ENCODE measurements around the gene TMEM120A. TPM values are rescaled to one million over a fixed set of nuclear protein-coding genes. Genes with fewer than 3 reads are reported as not detected.

Gene TMEM120A
- total RNA-seq, 2 donors from 2014 or later, result 30.5 to 51.7 TPM

- H3K27ac Mint-ChIP-seq, result no peak overlapping the region
- peaks cover 6% of the 10 kb centered on the region for H3K4me1 Mint-ChIP-seq
- no peaks in the 10 kb centered on the region for H3K27me3 Mint-ChIP-seq
- ATAC-seq (replicated peaks), result no peak
- H3K4me3 Mint-ChIP-seq, result no peak overlapping the region
- no peaks in the 10 kb centered on the region for H3K9me3 Mint-ChIP-seq
- peaks cover 11% of the 10 kb centered on the region for H3K36me3 Mint-ChIP-seq (ENCODE audit: low read depth)
Measured at GRCh38 chr7:75988568-75989499, 5.6 kb downstream of the TMEM120A start.

GRCh38 chr7:75987805-75988567 is 6.4 kb downstream of the TMEM120A start:
- H3K36me3 Mint-ChIP-seq (ENCODE audit: low read depth), result peaks cover 11% of the 10 kb centered on the region
- ATAC-seq (replicated peaks), result no peak
- H3K27ac Mint-ChIP-seq, result no peak overlapping the region
- H3K9me3 Mint-ChIP-seq, result no peaks in the 10 kb centered on the region
- H3K4me1 Mint-ChIP-seq, result peaks cover 6% of the 10 kb centered on the region
- no peak overlapping the region for H3K4me3 Mint-ChIP-seq
- H3K27me3 Mint-ChIP-seq, result no peaks in the 10 kb centered on the region

DNA sequence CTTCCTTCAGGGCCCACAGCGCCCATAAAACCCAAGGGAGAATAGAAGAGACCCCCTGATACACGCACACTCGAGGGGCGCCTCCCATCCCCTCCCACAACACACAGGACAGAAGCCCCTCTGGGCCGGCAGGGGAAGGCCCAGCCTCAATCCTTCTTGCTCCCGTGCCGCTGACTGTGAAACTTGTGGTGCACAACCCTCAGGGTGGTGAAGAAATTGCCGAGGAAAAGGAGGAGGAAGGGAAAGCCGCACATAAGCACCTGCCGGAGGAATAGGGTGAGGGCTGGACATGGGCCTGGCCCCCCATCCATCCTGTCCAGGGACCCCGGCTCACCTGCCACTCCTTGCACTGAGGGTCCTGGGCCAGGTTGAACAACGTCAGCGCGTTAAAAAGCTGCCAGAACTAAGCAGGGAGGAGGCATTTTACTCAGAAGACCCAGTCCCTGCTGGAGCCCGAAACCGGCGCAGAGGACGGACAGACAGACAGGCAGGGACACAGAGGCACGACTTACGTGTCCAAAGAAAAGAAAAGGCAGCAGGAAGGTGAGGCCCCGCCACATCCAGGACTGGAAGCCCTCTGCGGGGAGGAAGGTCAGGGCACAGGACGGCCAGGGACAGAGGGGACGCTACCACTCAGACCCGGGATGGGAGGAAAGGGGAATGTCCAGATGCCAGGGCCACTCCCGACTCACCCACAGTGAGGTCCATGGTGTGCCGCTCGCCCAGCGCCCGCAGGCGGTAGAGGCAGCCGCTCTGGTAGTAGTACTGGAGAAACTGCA is 7.2 kb downstream of the TMEM120A start:
- no peaks in the 10 kb centered on the region for H3K9me3 Mint-ChIP-seq
- peak overlapping the region; percentile 41 for H3K27ac Mint-ChIP-seq
- no peak overlapping the region for H3K4me3 Mint-ChIP-seq
- H3K36me3 Mint-ChIP-seq (ENCODE audit: low read depth), result peaks cover 11% of the 10 kb centered on the region
- no peaks in the 10 kb centered on the region for H3K27me3 Mint-ChIP-seq
- peaks cover 6% of the 10 kb centered on the region for H3K4me1 Mint-ChIP-seq
- ATAC-seq (replicated peaks), result no peak

DNA sequence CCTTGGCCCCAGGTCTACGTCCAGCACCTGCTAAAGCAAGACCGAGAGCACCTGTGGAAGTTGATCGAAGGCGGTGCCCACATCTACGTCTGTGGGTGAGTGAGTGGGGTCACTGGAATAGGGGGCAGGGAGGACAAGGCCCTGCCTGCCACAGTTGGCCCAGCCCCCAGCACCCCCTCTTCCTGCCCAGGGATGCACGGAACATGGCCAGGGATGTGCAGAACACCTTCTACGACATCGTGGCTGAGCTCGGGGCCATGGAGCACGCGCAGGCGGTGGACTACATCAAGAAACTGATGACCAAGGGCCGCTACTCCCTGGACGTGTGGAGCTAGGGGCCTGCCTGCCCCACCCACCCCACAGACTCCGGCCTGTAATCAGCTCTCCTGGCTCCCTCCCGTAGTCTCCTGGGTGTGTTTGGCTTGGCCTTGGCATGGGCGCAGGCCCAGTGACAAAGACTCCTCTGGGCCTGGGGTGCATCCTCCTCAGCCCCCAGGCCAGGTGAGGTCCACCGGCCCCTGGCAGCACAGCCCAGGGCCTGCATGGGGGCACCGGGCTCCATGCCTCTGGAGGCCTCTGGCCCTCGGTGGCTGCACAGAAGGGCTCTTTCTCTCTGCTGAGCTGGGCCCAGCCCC is 8.1 kb downstream of the TMEM120A start:
- Mint-ChIP-seq H3K36me3 (ENCODE audit: low read depth) (peaks cover 11% of the 10 kb centered on the region), H3K4me3 (no peak overlapping the region), H3K4me1 (peaks cover 6% of the 10 kb centered on the region), H3K27me3 (no peaks in the 10 kb centered on the region), H3K9me3 (no peaks in the 10 kb centered on the region), H3K27ac (no peak overlapping the region)
- ATAC-seq (replicated peaks), result no peak

DNA sequence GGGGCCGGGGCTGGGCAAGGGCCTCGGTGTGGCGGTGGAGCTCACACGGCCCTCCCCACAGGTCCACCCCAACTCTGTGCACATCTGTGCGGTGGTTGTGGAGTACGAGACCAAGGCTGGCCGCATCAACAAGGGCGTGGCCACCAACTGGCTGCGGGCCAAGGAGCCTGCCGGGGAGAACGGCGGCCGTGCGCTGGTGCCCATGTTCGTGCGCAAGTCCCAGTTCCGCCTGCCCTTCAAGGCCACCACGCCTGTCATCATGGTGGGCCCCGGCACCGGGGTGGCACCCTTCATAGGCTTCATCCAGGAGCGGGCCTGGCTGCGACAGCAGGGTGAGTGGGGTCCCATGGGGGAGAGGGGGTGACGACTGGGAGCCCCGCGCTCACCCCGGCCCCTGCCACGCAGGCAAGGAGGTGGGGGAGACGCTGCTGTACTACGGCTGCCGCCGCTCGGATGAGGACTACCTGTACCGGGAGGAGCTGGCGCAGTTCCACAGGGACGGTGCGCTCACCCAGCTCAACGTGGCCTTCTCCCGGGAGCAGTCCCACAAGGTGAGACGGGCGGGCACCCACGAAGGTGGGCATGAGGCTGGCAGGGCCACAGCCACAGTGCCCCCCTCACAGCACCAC is 8.8 kb downstream of the TMEM120A start:
- Mint-ChIP-seq H3K4me3 (no peak overlapping the region), H3K9me3 (no peaks in the 10 kb centered on the region), H3K36me3 (ENCODE audit: low read depth) (peaks cover 11% of the 10 kb centered on the region), H3K27me3 (no peaks in the 10 kb centered on the region), H3K4me1 (peaks cover 6% of the 10 kb centered on the region), H3K27ac (no peak overlapping the region)
- no peak for ATAC-seq (replicated peaks)

- H3K27ac Mint-ChIP-seq, result no peak overlapping the region
- H3K9me3 Mint-ChIP-seq, result no peaks in the 10 kb centered on the region
- H3K36me3 Mint-ChIP-seq (ENCODE audit: low read depth), result peaks cover 14% of the 10 kb centered on the region
- ATAC-seq (replicated peaks), result no peak
- H3K27me3 Mint-ChIP-seq, result no peaks in the 10 kb centered on the region
- H3K4me1 Mint-ChIP-seq, result peaks cover 6% of the 10 kb centered on the region
- H3K4me3 Mint-ChIP-seq, result no peak overlapping the region
Measured at GRCh38 chr7:75985009-75985517, 9.3 kb downstream of the TMEM120A start.

GRCh38 chr7:75984130-75985008 is 10.0 kb downstream of the TMEM120A start:
- Mint-ChIP-seq H3K4me3 (no peak overlapping the region), H3K27me3 (no peaks in the 10 kb centered on the region), H3K9me3 (no peaks in the 10 kb centered on the region), H3K4me1 (no peaks in the 10 kb centered on the region), H3K36me3 (ENCODE audit: low read depth) (peaks cover 18% of the 10 kb centered on the region), H3K27ac (no peak overlapping the region)
- no peak for ATAC-seq (replicated peaks)

- H3K4me3 Mint-ChIP-seq, result no peak overlapping the region
- peaks cover 18% of the 10 kb centered on the region for H3K36me3 Mint-ChIP-seq (ENCODE audit: low read depth)
- H3K27me3 Mint-ChIP-seq, result no peaks in the 10 kb centered on the region
Measured at GRCh38 chr7:75983471-75984129, 10.8 kb downstream of the TMEM120A start.

GRCh38 chr7:75982306-75983064 is 11.9 kb downstream of the TMEM120A start:
- H3K9me3 Mint-ChIP-seq, result no peaks in the 10 kb centered on the region
- H3K27ac Mint-ChIP-seq, result no peak overlapping the region
- ATAC-seq (replicated peaks), result no peak
- no peaks in the 10 kb centered on the region for H3K27me3 Mint-ChIP-seq
- H3K4me3 Mint-ChIP-seq, result no peak overlapping the region
- H3K36me3 Mint-ChIP-seq (ENCODE audit: low read depth), result peaks cover 17% of the 10 kb centered on the region
- H3K4me1 Mint-ChIP-seq, result no peaks in the 10 kb centered on the region

More at GRCh38 chr7:75983471-75984129, 10.8 kb downstream of the TMEM120A start:
- Mint-ChIP-seq H3K27ac (no peak overlapping the region), H3K9me3 (no peaks in the 10 kb centered on the region), H3K4me1 (no peaks in the 10 kb centered on the region)
- ATAC-seq (replicated peaks), result no peak

- H3K4me3 Mint-ChIP-seq, result no peak overlapping the region
- no peak for ATAC-seq (replicated peaks)
- no peaks in the 10 kb centered on the region for H3K9me3 Mint-ChIP-seq
- H3K36me3 Mint-ChIP-seq (ENCODE audit: low read depth), result peaks cover 9% of the 10 kb centered on the region
- H3K4me1 Mint-ChIP-seq, result no peaks in the 10 kb centered on the region
- no peaks in the 10 kb centered on the region for H3K27me3 Mint-ChIP-seq
- H3K27ac Mint-ChIP-seq, result no peak overlapping the region
Measured at GRCh38 chr7:75981453-75982305, 12.7 kb downstream of the TMEM120A start.

DNA sequence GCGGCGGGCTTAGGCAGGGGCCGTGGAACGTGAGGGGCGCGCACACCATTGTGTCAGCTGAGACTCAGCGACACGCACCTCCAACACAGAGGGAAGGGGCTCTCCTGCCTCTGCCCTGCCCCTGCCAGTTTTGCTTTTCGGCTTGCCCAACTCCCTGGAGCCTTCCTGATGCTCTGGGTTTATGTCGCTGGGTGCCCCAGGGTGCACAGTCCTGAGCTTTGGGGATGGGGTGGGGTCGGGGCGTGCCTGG is 13.3 kb downstream of the TMEM120A start:
- H3K27ac Mint-ChIP-seq, result no peak overlapping the region
- H3K36me3 Mint-ChIP-seq (ENCODE audit: low read depth), result peaks cover 7% of the 10 kb centered on the region
- no peaks in the 10 kb centered on the region for H3K9me3 Mint-ChIP-seq
- no peaks in the 10 kb centered on the region for H3K4me1 Mint-ChIP-seq
- no peak for ATAC-seq (replicated peaks)
- H3K4me3 Mint-ChIP-seq, result no peak overlapping the region
- no peaks in the 10 kb centered on the region for H3K27me3 Mint-ChIP-seq
